GM23248 (cell line): ENCODE measurements around the gene TOP3A. TPM values are rescaled to one million over a fixed set of nuclear protein-coding genes. Genes with fewer than 3 reads are reported as not detected.

Experiments
- DNase-seq: peaks from one replicate; pipeline ENCODE4 v3.0.0-alpha.2; 2015
- H2AFZ ChIP-seq: fragments of 200-600 bp; sonication (generic); 2 replicates; pipeline ENCODE4 v1.6.1; 2016; ENCODE audit warnings: antibody characterized with exemption
- H3F3A ChIP-seq: fragments of 200-600 bp; sonication (generic); 2 replicates; pipeline ENCODE4 v1.6.1; 2016; ENCODE audit warnings: mild to moderate bottlenecking, antibody characterized with exemption, mixed run types; ENCODE audit not compliant: insufficient read depth
- H3K27ac ChIP-seq: fragments of 200-600 bp; sonication (generic); 2 replicates; pipeline ENCODE4 v1.5.1; 2016; ENCODE audit warnings: mild to moderate bottlenecking
- H3K27me3 ChIP-seq: fragments of 200-600 bp; sonication (generic); replicated peaks from 2 replicates; pipeline ENCODE4 v1.6.1; 2016; ENCODE audit warnings: mild to moderate bottlenecking; ENCODE audit not compliant: insufficient read depth
- H3K36me3 ChIP-seq: fragments of 200-600 bp; sonication (generic); 2 replicates; pipeline ENCODE4 v1.6.1; 2016; ENCODE audit warnings: low read depth, mild to moderate bottlenecking
- H3K4me1 ChIP-seq: fragments of 200-600 bp; sonication (generic); 2 replicates; pipeline ENCODE4 v1.6.1; 2016; ENCODE audit warnings: mild to moderate bottlenecking; ENCODE audit not compliant: insufficient read depth
- H3K4me2 ChIP-seq: fragments of 200-600 bp; sonication (generic); one replicate; pipeline ENCODE4 v1.6.1; 2016; ENCODE audit warnings: mild to moderate bottlenecking; ENCODE audit not compliant: unreplicated experiment
- H3K4me3 ChIP-seq: fragments of 200-600 bp; sonication (generic); 2 replicates; pipeline ENCODE4 v1.5.1; 2016; ENCODE audit warnings: mild to moderate bottlenecking
- H3K79me2 ChIP-seq: fragments of 200-600 bp; sonication (generic); 2 replicates; pipeline ENCODE4 v1.6.1; 2016; ENCODE audit warnings: mild to moderate bottlenecking; ENCODE audit not compliant: insufficient read depth
- H3K9ac ChIP-seq: fragments of 200-600 bp; sonication (generic); 2 replicates; pipeline ENCODE4 v1.6.1; 2016; ENCODE audit warnings: mild to moderate bottlenecking
- H3K9me2 ChIP-seq: fragments of 200-600 bp; sonication (generic); 2 replicates; pipeline ENCODE4 v1.6.1; 2016; ENCODE audit warnings: mixed run types, mild to moderate bottlenecking, moderate library complexity; ENCODE audit not compliant: insufficient read depth
- H3K9me3 ChIP-seq: fragments of 200-600 bp; sonication (generic); one replicate; pipeline ENCODE4 v1.6.1; 2017; ENCODE audit warnings: low read depth
- H4K20me1 ChIP-seq: fragments of 200-600 bp; sonication (generic); 2 replicates; pipeline ENCODE4 v1.6.0; 2016; ENCODE audit not compliant: insufficient read depth
- EZH2 ChIP-seq: fragments of 200-600 bp; sonication (generic); IDR thresholded peaks from 2 replicates; pipeline ENCODE4 v1.6.1; 2018; ENCODE audit warnings: antibody characterized with exemption, mild to moderate bottlenecking; ENCODE audit not compliant: insufficient read depth, poor library complexity, severe bottlenecking
- EZH2phosphoT487 ChIP-seq: fragments of 200-600 bp; sonication (generic); IDR thresholded peaks from 2 replicates; pipeline ENCODE4 v1.6.1; 2018; ENCODE audit warnings: antibody characterized with exemption, moderate library complexity, mild to moderate bottlenecking, low read depth; ENCODE audit not compliant: insufficient read depth
- WGBS, 2 experiments: methylation state at CpG; one replicate each; pipeline ENCODE4 v1.1.6; 2015 to 2017; ENCODE audit warnings: low lambda C conversion rate in 2 of 2, low coverage in 1 of 2; ENCODE audit errors: missing lambda C conversion rate in 2 of 2; 5-methylcytosine and 5-hydroxymethylcytosine counted together
- in situ Hi-C: fragments of 300-500 bp; cut with MboI; formaldehyde crosslinking; loops from 2 replicates; pipeline ENCODE4 v1.15.0; 2020
- polyA plus RNA-seq: library from polyadenylated mRNA; unstranded; fragments of >200 nt; fragmentation: Nextera tagmentation; extraction: Ambion mirVana; gene quantifications from 2 replicates; pipeline ENCODE4 v1.2.1, GENCODE V29; 2016
- total RNA-seq: library from RNA; depleted of rRNA; stranded (reverse); fragments of >200 nt; shearing (Covaris generic); gene quantifications from 2 replicates; pipeline ENCODE4 v1.2.3, GENCODE V29; 2014

Gene TOP3A
- total and polyA plus RNA-seq, 2 experiments from 2014 or later = 12.2 to 47.1 TPM

- in situ Hi-C loops = no loop called here
- Histone ChIP-seq H3K27me3 (no peaks in the 10 kb centered on the region), H3K9me3 (no peaks in the 10 kb centered on the region), H3F3A (0 out of 2 replicates have a peak, but pooled peaks cover 6% of the 10 kb centered on the region), H3K4me1 (peaks cover 23% of the 10 kb centered on the region), H2AFZ (no peak overlapping the region), H3K9me2 (no peaks in the 10 kb centered on the region), H4K20me1 (no peaks in the 10 kb centered on the region), H3K36me3 (no peaks in the 10 kb centered on the region), H3K9ac (peak overlapping the region; percentile 95), H3K27ac (peak overlapping the region; percentile 90; the same call in 1 of the 2 replicates), H3K4me2 (peak overlapping the region; percentile 87), H3K79me2 (peaks cover 24% of the 10 kb centered on the region), H3K4me3 (no peak overlapping the region)
- TF ChIP-seq EZH2phosphoT487 (no peak), EZH2 (no peak)
- 43 to 51% methylated on average over 2 of the region's 2 CpGs for WGBS, 2 experiments
- peak; percentile 53 for DNase-seq
Measured at GRCh38 chr17:18262111-18262510, 52.7 kb downstream of the TOP3A start.

GRCh38 chr17:18261659-18262058 lies 53.1 kb downstream of the TOP3A start:
- DNase-seq = no peak
- 68 to 81% methylated on average over 3 of the region's 3 CpGs for WGBS, 2 experiments

GRCh38 chr17:18261146-18261515 lies 53.7 kb downstream of the TOP3A start:
- peaks cover 5% of the 10 kb centered on the region; the same call in 1 of the 2 replicates for H3K36me3 ChIP-seq
- 0 out of 2 replicates have a peak, but pooled peaks cover 6% of the 10 kb centered on the region for H3F3A ChIP-seq
- TF ChIP-seq EZH2 (no peak), EZH2phosphoT487 (no peak)
- H3K4me1 ChIP-seq = peaks cover 26% of the 10 kb centered on the region
- peak overlapping the region; percentile 90 for H3K27ac ChIP-seq
- H4K20me1 ChIP-seq = no peaks in the 10 kb centered on the region
- 4% methylated on average over 16 of the region's 16 CpGs for WGBS, 2 experiments
- peaks cover 33% of the 10 kb centered on the region for H3K79me2 ChIP-seq
- H3K4me2 ChIP-seq = peak overlapping the region; percentile 87
- peak overlapping the region; percentile 95 for H3K9ac ChIP-seq
- no peaks in the 10 kb centered on the region for H3K9me3 ChIP-seq
- peak overlapping the region; percentile 96 for H3K4me3 ChIP-seq
- DNase-seq = peak; percentile 81
- H3K9me2 ChIP-seq = no peaks in the 10 kb centered on the region
- in situ Hi-C loops = no loop called here
- H3K27me3 ChIP-seq = no peaks in the 10 kb centered on the region
- H2AFZ ChIP-seq = peak overlapping the region; percentile 94

More at GRCh38 chr17:18261659-18262058, 53.1 kb downstream of the TOP3A start:
- Histone ChIP-seq H3K79me2 (peaks cover 28% of the 10 kb centered on the region), H3F3A (0 out of 2 replicates have a peak, but pooled peaks cover 6% of the 10 kb centered on the region), H3K27ac (peak overlapping the region; percentile 90), H4K20me1 (no peaks in the 10 kb centered on the region), H3K4me3 (peak overlapping the region; percentile 96), H3K9me2 (no peaks in the 10 kb centered on the region), H2AFZ (no peak overlapping the region), H3K4me2 (peak overlapping the region; percentile 87), H3K9me3 (no peaks in the 10 kb centered on the region), H3K9ac (peak overlapping the region; percentile 95), H3K27me3 (no peaks in the 10 kb centered on the region), H3K36me3 (peaks cover 2% of the 10 kb centered on the region; the same call in 1 of the 2 replicates), H3K4me1 (peaks cover 26% of the 10 kb centered on the region)
- TF ChIP-seq EZH2phosphoT487 (no peak), EZH2 (no peak)
- in situ Hi-C loops = no loop called here

- TF ChIP-seq EZH2phosphoT487 = no peak
- TF ChIP-seq EZH2 = no peak
- peaks cover 11% of the 10 kb centered on the region; the same call in 1 of the 2 replicates for H3K36me3 ChIP-seq
- peak within 1 kb of the TSS; percentile 95 for H3K9ac ChIP-seq
- peaks cover 26% of the 10 kb centered on the region for H3K4me1 ChIP-seq
- H3F3A ChIP-seq = 0 out of 2 replicates have a peak, but pooled peaks cover 6% of the 10 kb centered on the region
- H3K27ac ChIP-seq = peak within 1 kb of the TSS; percentile 90
- peak within 1 kb of the TSS; percentile 94 for H2AFZ ChIP-seq
- H3K9me3 ChIP-seq = no peaks in the 10 kb centered on the region
- in situ Hi-C loops = no loop called here
- peak within 1 kb of the TSS; percentile 96 for H3K4me3 ChIP-seq
- H3K27me3 ChIP-seq = no peaks in the 10 kb centered on the region
- 1% methylated on average over 56 to 68 of the region's 72 CpGs for WGBS, 2 experiments
- peak; percentile 98 for DNase-seq
- H3K79me2 ChIP-seq = peaks cover 39% of the 10 kb centered on the region
- H3K9me2 ChIP-seq = no peaks in the 10 kb centered on the region
- H3K4me2 ChIP-seq = peak within 1 kb of the TSS; percentile 87
- no peaks in the 10 kb centered on the region for H4K20me1 ChIP-seq
Measured at GRCh38 chr17:18260332-18261145, 54.3 kb downstream of the TOP3A start, which contains the start of gene MIEF2. MIEF2 (plus strand) TSS chr17:18260662; CDS start chr17:18262721, 2,059 bp downstream.
